Suprapubic skin (tissue), 3 donors: ENCODE results near the gene OR1I1.

Experiments used
- POLR2A ChIP-seq, 2 donors: fragments of 450-650 bp; IDR thresholded peaks; one replicate each; pipeline ENCODE4 v1.6.1; 2017; ENCODE audit warnings: antibody characterized with exemption in 2 of 2, mild to moderate bottlenecking in 2 of 2, moderate library complexity in 2 of 2
- TF ChIP-seq, protein P1 (sequence below), 2 donors: fragments of 200-600 bp in 1 of 2; fragments of 450-650 bp in 1 of 2; sonication (generic) in 1 of 2; IDR thresholded peaks; one replicate each; pipeline ENCODE4 v1.5.1; 2016 to 2019; ENCODE audit warnings: antibody characterized with exemption in 2 of 2, mild to moderate bottlenecking in 1 of 2, moderate library complexity in 1 of 2

GRCh38 chr19:15122331-15123030, 40.5 kb downstream of the OR1I1 start:
- TF ChIP-seq POLR2A (IDR thresholded peaks at IDR 0.05) = no peak
- TF ChIP-seq, protein P1, sequence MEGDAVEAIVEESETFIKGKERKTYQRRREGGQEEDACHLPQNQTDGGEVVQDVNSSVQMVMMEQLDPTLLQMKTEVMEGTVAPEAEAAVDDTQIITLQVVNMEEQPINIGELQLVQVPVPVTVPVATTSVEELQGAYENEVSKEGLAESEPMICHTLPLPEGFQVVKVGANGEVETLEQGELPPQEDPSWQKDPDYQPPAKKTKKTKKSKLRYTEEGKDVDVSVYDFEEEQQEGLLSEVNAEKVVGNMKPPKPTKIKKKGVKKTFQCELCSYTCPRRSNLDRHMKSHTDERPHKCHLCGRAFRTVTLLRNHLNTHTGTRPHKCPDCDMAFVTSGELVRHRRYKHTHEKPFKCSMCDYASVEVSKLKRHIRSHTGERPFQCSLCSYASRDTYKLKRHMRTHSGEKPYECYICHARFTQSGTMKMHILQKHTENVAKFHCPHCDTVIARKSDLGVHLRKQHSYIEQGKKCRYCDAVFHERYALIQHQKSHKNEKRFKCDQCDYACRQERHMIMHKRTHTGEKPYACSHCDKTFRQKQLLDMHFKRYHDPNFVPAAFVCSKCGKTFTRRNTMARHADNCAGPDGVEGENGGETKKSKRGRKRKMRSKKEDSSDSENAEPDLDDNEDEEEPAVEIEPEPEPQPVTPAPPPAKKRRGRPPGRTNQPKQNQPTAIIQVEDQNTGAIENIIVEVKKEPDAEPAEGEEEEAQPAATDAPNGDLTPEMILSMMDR (IDR thresholded peaks at IDR 0.05) = no peak
